GM19438 (cell line): ENCODE measurements around the gene STXBP6.
A peak's percentile ranks its signal among the peaks of the same experiment; 100 is the strongest.
"Not testable (repeated sequence)": the region's sequence is repeated elsewhere in the genome, so short reads cannot be mapped to it uniquely, and the experiment has no call there.

ENCODE experiments used
- ATAC-seq: cut with Tn5 transposase; IDR thresholded peaks from one replicate; pipeline ENCODE4 v1.9.1; 2021; ENCODE audit warnings: low read depth; ENCODE audit not compliant: unreplicated experiment

The STXBP6 gene

GRCh38 chr14:24960816-24961215 lies 89.1 kb downstream of the STXBP6 start:
- no peak for ATAC-seq

- ATAC-seq, result peak; percentile 94
Measured at GRCh38 chr14:24959791-24960331, 90.1 kb downstream of the STXBP6 start.

DNA sequence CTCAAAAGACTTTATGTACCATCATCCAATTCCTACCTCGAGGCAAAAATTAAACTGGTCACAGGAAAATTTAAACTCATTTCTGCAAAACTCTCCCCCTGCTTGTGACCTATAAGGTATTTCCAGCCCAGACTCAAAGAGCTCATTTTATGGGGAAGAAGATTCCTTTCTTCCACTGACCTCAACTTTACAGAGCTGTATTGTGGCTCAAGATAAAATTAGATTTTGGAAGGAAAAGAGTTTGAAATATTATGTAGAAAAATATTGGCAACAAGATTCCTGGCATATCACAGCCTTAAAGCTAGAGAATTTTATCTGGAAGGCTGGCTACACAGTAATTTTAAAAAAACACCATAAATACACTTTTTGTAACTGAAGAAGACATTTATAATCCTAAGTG lies 91.7 kb downstream of the STXBP6 start:
- no peak for ATAC-seq

- no peak for ATAC-seq
Measured at GRCh38 chr14:24957814-24958213, 92.1 kb downstream of the STXBP6 start.

GRCh38 chr14:24956104-24956503 lies 93.8 kb downstream of the STXBP6 start:
- no peak for ATAC-seq

DNA sequence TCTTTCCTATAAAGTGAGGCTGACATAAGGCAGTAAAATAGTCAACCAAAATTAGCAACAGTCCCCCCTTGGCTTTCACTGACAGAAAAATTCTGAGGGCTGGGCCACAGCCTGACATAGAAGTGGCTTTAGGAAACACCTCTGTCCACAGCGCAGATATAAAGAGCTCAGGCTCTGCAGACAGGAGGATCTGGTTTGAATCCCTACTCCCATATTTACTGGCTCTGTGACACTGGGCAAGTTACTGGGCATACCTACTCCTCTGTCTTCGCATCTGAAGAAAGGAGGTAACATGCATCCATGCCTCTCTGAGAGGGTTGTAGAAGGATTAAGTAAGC lies 95.3 kb downstream of the STXBP6 start:
- no peak for ATAC-seq

GRCh38 chr14:24954037-24954699 lies 95.8 kb downstream of the STXBP6 start:
- ATAC-seq, result peak; percentile 89

DNA sequence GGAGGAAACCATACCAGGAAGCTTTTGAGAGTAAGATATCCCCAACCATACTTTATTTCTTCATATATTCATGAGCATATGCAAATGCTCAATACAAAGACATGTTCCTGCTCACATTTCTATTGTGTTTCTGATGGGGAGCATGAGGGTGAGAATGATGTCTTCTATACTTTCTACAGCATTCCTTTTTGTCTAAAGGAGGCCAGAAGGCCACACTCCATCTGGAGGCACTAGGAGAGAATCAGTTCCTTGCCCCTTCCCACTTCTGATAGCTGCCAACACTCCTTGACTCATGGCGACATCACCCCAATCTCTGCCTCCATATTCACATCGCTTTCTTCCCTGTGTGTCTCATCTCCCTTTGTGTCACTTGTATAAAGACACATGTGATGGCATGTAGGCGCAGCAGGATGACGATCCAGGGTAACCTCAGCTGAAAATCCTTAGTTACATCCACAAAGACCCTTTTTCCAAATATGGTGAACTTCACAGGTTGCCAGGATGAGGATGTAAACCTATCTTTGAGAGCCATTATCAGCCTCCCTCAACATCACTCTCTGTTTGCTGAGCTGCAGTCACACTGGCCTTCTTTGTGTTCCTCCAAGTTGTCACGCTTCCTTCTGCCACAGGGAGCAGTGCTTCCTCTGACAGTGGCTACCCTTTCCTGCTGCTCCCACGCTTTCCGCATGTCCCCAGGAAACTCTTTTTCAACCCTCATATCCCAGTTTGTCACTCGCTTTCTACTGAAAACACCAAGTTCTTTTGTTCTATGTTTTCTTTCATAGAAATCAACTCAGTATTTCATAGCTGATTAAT lies 96.9 kb downstream of the STXBP6 start:
- ATAC-seq, result no peak

DNA sequence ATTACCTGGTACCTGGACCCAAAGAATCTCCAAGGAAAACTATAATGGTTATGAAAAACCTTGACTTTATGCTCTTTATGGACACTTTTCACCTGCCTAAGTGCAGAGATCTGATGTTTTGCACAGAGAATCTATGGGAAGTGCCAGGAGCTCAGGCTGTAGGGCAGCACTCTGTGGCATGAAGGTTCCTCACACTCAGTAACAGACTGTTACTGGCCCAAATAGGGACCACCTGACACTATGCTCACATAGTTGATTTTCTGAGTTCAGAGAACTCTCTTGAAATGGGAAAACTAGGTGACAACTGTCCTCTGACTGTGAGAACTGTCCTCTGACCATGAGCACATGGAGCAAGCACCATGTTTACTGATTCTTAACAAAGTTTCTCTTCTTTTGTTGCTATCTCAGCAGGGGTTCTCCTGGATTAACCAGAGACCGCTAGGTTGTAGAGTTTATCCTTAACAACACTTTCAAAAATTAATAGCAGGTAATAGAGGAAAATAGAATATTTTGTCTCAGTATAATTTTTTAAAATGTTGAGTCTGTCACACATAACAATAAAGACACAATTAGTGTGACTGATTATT lies 101.6 kb downstream of the STXBP6 start:
- ATAC-seq, result no peak

GRCh38 chr14:24947131-24947530 lies 102.8 kb downstream of the STXBP6 start:
- no peak for ATAC-seq

DNA sequence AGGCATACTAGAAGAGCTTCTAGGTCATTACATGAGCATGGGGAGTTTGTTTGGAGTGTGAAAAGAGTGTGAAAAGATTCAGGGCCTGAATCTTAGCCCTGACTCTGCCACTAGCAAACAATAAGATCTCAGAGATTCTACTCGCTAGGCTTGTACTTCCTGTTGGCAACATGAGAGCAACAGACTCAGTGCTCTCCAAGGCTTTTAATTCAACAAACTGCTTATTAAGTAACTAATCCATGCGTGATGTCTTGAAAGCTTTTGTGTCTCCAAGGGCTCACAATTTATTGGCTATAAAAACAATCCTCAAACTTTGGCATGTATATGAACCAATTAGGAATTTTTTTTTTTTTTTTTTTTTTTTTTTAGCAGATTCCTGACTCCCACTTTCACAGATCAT lies 105.1 kb downstream of the STXBP6 start:
- no peak for ATAC-seq

DNA sequence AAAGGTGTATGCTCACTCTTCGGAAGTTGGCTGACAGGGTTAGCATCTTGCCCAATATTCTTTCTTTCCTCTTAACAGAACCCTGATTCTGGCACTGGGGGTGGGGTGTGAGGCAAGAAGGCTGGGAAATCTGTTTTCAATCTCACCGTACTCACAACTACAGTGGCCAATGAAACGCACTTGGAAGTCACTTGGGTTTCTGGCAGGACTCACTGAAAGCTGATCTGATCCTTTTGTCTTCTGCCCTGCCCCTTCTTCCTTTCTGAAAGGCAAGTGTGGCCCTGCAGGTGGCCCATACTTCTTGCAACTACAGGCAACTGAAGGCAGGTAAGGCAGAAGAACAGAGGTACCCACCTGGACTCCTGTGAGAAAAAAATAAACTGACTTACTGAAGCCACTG lies 106.9 kb downstream of the STXBP6 start:
- no peak for ATAC-seq

GRCh38 chr14:24941719-24942118 lies 108.2 kb downstream of the STXBP6 start:
- ATAC-seq, result peak; percentile 66

DNA sequence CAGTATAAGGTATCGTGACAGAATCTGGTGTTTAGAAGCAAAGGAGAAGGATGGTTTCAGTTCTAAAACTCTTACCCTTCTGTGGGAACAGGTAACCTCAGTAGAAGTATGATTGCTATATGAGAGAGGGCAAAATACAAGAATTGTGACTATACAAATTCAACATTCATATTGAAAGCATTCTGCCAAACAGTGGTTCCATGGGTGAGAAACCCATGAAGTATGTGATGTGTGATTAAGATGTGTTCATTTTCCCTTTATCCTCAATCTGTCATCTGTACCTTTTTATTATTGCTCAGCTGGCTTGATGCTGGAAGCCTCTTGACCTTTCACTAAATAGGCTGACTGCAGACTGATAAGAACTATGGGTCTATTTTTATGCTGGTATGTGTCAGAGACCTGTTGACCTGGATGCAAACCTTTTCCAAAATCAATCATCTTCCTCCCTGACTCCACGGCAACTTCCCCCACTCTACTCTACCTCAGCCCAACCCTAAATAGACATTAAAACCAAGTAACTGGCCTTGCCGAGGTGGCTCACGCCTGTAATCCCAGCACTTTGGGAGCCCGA lies 109.6 kb downstream of the STXBP6 start:
- ATAC-seq, result no peak

GRCh38 chr14:24938593-24938992 lies 111.4 kb downstream of the STXBP6 start:
- no peak for ATAC-seq

- ATAC-seq, result no peak
Measured at GRCh38 chr14:24937300-24937699, 112.6 kb downstream of the STXBP6 start.

- ATAC-seq, result not testable (repeated sequence)
Measured at GRCh38 chr14:24936773-24937172, 113.2 kb downstream of the STXBP6 start.

- ATAC-seq, result no peak
Measured at GRCh38 chr14:24935796-24936195, 114.2 kb downstream of the STXBP6 start.

DNA sequence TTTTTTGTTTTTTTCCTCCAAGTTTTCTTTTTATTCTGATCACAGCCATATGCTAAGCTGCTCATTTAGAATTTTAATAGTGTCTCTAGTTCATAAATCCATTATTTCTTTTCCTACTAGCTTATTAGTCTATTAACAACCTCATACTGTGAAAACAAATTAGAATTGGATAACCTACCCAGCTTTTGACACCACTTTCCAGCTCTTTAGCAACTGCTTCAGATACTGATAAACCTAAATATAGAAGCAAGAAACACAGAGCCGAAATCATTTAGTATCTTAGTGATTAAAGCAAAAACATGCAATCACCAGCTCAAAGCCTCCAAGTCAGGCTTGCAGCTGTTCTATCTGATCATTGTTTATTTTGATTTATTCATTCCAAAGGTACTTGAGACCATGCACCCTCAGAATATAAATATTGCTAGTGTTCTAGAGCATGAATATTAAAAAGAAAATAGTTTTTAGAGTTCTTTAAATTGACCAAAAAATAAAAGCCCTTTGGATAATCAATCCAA lies 121.5 kb downstream of the STXBP6 start:
- ATAC-seq, result no peak

DNA sequence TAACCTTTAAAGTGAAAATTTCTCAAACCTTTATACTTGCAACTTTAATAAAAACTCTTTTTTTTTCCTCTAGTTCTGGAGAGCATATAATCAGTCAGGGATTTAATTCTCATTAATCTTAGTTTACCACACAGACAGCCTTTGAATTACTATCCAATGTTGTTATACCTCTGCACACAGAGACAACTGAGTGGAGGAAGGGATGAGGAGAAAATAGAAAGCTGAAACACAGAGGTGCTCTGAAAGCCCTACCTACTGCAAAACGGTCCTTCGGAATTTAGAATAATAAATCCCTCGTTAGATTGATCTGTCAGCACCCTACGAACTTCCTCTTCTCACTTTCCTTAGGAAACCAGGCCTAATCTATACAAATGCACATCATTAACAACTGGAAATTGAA lies 122.1 kb downstream of the STXBP6 start:
- ATAC-seq, result no peak

DNA sequence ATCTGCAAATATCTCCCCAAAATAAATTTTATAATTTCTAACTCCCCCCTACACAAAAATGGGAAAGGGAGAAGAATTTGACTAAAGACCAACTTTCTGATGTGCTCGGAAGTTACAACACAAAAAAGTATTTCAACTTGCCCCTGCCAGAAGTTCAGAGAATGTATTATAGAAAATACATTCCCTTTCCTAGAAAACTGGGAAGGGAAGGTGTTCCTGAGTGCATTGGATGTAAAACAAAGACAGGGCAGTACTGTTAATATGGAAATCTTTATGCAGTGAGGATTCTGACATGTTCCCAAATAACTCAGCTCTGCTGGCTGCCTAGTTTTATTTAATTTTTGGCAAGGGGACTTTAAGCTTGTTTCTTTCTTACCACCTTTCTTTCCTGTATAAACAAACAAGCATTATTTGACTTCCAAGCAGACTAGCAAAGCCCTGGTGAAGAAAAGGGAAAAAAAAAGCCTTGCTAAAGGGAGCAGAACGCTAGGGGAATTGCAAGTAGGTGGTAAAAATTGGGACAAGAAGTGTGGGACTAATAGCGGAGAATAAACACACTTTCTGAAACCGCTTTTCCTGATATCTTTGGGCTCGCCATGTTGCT lies 124.1 kb downstream of the STXBP6 start:
- ATAC-seq, result no peak
